SKM-1 (cell line): ENCODE results near the gene ACTR10.
A peak's percentile ranks its signal among the peaks of the same experiment; 100 is the strongest.
"Not testable (repeated sequence)": the region's sequence is repeated elsewhere in the genome, so short reads cannot be mapped to it uniquely, and the experiment has no call there.

Source experiments
- DNase-seq: peaks from one replicate; lab custom pipeline; 2025; ENCODE audit not compliant: unreplicated experiment; lab: John Stamatoyannopoulos, UW

The ACTR10 gene

DNA sequence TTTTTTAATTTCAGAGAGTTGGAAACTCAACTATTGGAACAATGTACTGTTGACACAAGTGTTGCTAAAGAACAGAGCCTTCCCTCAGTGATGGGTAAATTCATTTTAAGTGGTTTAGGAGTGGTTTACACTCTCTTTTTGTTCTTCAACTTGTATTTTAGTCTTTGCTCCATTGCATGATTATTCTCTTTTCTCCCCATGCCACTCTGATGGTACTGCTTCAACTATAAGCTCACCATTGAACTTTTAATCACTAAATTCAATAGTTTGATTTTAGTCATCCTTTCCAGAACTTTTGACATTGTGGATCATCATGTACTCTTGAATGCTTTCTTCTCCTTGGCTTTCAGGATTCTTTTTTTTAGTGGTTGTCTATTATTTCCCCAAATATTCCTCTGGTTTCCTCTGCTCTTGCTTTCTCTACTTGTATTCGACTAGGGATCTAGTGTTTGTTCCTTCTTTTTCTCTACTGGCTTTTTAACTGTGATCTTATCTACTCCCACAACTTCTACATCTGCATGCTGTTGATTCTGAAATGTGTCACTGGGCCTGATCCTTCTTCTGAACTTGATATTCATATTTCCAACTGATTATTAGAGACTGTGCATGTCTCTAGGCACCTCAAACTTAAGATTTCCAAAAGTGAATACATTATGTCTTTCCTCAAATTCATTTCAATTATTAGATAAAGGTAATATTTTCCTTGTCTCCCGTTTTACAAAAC, 15.4 kb downstream of the ACTR10 start:
- DNase-seq: no peak

DNA sequence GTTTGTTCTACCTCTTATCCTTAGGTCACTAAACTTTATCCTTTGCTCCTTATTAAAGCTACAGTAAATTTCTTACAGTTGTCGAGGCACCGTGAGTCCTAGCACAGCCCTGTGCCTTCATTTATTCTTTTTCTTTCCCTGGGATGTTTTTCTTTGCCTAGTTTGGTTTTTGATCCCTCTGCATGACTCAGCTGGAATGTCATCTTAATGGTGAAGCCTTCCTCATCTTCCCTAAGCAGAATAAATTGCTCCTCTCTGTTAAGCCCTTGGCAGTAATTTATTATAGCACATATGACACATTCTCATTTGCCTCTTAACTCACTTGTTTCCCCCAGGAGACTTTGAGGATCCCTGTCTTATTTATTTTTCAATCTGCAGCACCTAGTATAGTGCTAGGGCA, 16.6 kb downstream of the ACTR10 start:
- DNase-seq: no peak

DNA sequence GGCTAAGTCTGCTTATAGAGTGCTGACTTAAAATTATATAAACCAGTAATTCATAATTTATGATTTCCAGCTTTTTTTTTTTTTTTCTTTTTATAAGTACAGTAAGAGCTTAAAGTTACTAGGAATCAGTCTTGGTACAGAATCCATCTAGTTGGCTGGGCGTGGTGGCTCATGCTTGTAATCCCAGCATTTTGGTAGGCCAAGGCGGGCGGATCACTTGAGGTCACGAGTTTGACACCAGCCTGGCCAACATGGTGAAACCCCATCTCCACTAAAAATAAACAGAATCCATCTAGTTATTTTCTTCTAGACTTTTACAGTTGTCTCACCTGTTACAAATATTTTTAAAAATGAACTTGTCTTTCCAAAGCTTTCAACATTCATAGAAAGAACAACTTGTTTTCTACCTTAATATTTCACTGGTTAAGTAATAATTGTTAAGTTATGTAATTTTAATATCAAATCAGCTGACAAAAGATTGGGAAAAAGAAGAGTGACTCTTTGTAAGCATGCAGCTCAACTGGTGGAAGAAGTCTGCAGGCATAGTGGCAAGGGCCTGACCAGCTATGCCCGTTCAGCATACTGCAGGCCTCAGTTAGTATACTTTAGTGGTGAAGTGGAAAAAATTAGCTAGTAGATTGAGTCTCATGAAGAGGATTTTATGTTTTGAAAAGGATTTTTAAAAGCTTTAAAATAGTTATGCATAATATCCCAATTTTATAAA, 27.3 kb downstream of the ACTR10 start:
- no peak for DNase-seq

DNA sequence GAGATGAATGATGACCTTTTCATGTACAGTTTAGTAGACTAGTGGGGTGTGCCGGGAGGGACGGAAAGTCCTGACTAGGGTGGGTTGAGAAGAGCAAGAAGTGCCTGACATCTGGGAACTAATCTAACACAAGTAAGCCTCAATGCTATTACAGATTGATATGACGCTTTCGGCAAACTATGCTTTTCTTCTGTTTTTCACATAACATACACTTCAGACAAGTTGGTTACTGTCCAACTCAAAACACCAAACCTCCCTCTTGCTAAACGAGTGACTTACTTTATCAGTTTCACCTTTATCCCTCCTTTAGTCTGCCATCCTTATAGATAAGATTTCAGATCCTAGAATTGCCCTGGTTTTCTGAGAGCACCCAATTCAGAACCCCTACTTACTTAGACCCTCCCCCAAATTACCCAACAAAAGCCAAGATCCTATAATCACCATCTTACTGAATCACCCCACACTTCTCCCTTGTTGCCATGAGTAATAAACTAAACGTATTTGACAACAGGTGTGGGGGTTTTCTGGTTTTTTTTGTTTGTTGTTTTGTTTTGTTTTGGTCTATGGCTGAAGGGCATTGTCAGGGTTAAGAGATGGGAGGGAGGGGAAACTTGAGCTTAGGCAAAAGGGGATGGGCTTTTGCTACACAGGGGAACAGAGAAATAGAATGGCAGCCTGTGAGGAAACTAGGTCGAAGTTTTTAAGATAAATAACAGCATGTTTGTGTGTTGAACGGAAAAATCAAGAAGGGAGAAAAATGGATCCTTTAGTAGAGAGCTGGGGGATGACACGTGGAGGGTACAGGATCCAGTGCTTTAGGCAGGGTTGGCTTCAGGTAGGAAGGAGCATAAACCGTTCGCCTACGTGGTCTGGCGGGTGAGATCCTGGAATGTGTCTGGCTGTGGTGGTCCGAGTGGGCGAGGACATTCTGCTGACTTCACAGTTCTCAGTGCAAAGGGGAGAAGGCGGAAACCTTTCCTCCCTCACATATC, 38.6 kb downstream of the ACTR10 start:
- DNase-seq: no peak

DNA sequence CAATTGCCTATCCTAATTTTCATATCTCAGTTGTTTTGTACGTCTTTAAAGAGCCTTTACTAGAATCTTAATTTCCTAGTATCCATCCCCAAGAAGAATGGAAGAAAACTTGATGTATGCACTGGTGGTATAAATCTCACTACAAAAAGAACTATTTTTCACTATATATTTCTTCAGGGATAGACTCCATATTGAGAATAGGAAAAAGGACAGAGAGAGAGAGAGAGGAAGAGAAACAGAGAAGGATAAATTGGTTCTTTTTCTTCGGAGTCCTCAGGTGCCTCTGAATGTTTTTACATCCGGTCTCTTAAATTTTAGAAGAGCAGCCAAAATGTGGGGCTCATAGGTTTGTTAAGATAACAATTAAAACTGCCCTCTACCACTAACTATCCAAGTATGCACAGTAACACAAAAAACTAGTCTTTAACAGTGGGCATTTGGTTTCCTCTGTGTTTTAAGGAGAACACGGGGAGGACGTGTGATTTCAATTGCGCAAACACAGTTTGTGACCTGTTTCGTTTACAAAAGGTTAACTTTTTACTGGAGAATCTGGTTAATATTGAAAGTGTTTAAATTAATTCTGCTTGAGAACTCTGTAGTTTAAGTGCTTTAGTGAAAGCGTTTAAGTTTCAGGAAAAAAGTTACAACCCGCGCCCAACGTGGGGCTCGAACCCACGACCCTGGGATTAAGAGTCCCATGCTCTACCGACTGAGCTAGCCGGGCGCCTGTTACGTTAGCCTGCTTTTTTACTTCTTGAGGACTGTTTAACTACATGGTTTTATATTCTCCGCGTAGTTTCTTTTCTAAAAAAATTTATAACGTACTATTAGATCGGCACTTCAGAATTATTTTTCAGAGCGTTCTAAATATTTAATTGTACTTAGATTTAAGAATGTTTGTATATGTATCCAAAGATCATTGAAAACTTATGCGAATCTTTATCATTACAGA, 39.6 kb downstream of the ACTR10 start:
- no peak for DNase-seq

DNA sequence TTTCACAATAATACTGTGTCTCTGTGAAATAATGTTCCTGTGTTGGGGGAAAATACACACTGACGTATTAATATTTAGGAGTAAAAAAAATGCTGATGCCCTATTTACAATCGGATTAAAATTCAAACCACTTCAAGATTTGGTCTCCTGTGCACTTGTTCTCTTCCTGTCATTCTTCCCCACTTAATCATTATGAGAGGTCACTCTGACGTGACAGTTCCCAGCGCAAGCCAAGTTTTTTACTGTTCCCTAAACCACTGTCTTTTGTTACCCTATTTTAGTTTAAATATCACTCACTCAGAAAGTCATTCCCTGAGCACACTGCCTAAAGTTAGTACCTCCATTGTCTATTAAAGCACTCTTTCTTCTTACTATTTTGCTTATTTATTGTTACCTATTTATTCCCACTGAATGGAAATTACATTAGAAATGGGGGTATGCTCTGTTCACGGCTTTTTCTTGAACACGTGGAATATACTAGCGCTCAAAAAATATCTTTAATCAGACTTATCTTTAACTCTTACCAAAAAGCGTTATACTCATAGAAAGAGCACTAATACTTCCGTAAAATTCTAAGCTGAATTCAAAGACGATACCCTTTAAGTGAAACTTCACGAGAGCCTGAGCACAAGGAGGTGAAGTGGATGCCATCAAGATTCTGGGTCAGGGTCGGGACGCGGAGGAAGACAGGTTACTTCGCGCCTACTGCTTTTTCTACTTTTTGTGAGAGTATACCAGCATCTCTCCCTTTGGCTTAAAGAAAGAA, 44.0 kb downstream of the ACTR10 start:
- no peak for DNase-seq

DNA sequence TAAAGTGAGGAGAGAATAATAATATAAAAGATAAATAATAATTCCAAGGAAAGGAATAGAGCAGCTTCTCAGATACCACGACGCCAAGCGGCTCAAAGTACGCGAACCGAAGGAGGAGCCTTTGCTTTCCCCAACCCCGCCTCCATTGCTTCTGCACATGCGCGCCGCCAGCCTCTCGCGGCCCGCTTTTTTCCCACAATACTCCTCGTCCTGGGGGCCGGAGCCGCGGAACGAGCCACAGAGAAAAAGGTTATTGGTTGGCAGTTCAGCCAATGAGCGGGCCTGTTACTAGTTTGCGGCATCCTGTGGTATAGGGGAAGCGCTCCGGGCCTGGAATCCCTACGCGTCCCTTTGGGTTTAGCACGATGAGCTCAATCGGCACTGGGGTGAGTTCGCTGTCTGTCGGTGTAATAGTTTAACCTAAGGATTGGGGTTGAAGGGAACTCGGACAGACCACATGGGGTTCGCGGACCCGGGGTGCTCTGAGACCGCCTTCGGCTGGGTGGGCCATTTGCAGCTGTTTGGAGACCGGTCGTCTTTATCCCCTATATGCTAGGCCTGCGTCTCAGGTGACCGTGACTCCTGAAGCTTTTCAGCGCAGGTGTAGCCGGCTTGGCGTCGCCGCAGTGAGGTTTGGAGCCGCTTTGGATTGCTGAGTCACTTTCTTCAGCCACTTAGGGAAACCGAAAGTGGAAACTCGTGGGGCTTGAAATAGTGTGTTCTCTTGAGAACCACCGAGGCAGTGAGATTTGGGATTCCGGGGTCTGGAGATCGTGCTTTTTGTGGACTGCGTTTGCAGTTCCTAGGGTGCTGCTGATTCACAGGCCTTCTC, 44.8 kb downstream of the ACTR10 start, which contains the start of gene PSMA3:
TSS of gene PSMA3 (plus strand) at position 288 of the 832 bp plus-strand sequence. CDS start at position 366, 78 bp downstream.
- peak; percentile 57 for DNase-seq

DNA sequence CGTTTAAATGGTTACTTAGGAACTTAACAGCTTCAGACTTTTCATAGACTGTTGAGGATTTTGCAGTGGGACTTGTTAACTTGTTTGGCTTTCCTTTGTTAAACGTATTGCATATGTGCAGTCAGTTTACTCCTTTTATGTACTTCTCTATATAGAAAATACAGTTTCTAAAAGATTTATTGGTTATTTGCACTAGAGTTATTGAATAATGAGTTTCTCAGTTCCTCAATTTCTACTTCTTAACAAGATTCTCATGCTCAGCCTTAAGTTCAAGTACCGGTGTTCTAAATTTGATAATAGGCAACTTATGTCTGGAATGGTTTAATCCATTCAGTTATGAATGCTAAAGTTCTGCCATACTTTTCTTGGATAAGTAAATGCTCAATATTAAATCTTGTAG, 45.6 kb downstream of the ACTR10 start:
- DNase-seq: no peak

DNA sequence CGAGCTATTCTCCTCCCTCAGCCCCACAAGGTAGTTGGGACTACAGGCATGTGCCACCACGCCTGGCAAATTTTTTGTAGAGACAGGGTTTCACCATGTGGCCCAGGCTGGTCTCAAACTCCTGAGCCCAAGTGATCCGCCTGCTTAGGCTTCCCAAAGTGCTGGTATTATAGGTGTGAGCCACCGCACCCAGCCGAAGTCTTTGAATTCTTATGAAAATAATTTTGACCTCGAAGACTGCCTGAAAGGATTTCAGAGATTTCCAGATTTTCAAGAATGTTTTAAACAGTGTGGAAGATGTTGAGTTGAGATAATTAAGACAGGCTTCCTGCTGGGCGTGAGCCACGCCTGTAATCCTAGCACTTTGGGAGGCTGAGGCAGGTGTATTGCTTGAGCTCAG, 49.7 kb downstream of the ACTR10 start:
- DNase-seq: no peak

DNA sequence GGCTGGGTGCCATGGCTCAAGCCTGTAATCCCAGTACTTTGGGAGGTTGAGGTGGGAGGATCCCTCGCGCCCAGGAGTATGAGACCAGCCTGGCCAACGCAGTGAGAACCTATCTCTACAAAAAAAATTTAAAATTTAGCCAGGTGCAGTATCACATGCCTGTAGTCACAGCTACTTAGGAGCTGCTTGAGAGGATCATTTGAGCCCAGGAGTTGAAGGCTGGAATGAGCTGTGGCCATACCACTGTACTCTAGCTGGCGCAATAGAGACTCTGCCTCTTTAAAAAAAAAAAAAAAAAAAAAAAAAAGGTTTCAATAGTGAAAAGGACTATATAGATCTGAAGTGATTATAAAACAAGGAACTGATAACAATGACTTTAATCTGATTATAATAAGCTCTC, 58.2 kb downstream of the ACTR10 start:
- no peak for DNase-seq

DNA sequence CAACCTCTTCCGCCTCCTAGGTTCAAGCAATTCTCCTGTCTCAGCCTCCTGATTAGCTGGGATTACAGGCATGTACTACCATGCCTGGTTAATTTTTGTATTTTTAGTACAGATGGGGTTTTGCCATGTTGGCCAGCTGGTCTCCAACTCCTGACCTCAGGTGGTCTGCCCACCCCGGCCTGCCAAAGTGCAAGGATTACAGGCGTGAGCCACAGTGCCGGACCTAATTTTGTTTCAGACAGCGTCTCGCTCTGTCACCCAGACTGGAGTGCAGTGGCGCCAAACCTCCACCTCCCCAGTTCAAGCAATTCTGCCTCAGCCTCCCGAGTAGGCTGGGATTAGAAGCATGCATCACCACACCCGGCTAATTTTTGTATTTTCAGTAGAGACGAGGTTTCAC, 62.1 kb downstream of the ACTR10 start:
- not testable (repeated sequence) for DNase-seq

DNA sequence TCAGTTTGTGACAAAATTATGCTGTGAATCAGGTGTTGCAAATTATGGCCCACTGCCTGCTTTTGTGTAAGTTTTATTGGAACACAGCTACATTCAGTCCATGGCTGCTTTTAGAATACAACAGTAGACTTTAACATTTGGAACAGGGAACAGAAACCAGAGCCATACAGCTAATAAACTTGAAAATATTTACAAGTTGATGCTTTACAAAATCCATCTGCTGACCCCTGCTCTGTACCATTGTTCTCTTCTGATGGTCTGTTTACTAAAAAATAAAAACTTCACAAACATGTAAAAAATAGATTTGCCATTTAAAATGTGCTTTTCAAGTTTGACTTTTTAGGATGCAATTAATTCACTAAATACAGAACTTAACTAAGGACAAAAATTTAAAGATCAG, 65.5 kb downstream of the ACTR10 start:
- no peak for DNase-seq

DNA sequence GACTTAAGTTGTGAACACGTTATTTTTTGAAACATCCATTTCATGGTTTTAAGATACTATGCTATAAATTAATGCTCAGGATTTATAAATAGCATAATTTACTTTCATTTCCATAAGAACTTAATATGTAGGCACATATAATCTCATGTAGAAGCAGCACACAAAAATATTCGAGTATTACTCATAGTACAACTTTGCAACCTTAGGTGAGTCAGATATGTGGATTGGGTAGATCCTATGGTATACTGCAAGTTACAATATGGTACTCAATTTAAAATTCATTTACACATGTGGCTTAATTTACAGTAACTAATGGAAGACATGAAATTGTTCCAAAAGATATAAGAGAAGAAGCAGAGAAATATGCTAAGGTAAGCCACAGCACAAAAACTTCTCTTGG, 70.7 kb downstream of the ACTR10 start:
- DNase-seq: no peak

DNA sequence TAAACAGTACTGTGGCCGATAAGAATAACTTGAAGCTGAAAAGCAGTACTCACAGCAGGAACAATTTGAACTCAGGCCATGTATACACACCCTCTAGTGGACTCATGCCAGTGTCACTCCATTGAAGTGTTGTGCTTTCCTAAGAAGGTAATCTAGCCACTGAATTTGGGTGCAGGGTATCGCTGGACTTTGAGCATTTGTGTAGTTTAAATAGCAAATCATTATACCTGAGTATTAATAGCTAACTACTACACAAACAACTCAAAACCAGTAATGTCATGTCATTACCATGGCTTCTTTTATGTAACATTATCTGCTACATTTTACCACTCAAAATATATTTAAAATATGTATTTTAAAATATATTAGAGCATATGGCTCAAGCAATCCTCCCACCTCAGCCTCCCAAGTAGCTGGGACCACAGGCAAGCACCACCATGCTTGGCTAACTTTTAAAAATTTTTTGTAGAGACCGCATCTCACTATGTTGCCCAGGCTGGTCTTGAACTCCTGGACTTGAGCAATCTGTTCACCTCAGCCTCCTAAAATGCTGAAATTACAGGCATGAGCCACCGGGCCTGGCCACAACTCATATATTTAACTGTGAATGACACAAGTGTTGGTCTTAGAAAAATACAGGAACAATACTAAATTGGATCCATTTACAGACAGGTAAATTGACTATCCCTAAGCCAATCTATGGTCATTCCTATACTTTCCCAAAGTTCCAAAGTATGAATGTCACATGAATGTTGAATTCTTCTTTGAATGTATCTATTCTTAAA, 72.8 kb downstream of the ACTR10 start:
- DNase-seq: no peak

DNA sequence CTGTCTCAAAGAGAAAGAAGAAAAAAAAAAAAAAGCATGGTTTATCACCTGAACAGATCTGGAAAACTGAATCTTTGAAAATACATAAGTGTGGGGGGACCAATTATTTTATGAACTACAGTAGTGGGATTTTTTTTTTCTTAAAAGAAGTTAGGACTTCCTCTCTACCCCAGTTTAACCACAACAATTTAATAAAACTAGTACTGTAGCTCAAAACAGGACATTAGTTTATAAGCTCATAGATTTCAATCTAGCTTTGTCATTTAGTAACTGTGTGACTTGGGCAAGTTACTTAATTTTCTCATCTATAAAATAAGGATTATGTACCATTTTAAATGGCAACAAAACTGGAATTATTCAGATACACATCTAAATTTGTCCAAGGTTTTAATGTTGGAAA, 74.9 kb downstream of the ACTR10 start:
- DNase-seq: no peak

DNA sequence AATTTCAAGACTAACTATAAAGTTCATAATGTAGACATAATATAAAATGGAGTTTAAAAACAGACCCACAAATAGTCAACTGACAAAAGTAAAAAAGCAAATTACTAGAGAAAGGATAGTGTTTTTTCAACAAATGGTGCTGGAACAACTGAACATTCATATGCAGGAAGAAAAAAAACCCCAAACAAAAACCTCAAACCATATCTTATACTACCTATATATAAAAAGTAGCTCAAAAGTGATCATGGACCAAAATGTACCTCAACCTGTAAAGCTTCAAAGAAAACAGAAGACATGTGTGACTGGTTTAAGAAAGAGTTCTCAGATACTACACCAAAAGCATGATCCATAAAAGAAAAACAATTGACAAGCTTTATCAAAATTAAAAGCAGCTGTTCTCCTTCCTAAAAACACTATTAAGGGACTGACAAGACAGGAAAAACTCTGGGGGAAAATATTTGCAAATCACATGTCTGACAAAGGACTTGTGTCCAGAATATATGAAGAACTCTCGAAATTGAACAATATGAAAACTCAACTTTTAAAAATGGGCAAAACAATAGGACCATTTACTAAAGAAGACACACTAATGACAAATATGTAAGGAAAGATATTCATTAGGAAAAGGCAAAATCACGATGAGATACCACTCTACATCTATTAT, 75.7 kb downstream of the ACTR10 start:
- DNase-seq: no peak

DNA sequence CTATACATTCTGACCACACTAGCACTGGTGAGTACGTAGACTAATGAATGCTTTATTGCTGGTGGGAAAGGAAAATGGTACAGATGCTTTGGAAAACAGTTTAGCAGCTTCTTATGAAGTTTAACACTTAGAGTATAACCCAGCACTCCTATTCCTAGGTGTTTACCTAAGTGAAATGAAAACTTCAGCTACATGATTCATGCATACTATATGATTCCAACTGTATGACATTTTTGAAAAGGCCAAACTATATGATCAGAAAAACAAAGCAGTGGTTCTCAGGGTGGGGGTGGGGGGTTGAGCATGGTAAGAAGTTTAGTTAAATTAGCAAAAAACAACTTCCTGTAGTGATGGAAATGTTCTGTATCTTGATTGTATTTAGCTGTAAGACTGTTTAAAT, 76.3 kb downstream of the ACTR10 start:
- no peak for DNase-seq
